Effector memory CD4-positive, alpha-beta T cell (primary cell): Measurements from ENCODE around the gene DOC2B.
"Not testable (repeated sequence)": the region's sequence is repeated elsewhere in the genome, so short reads cannot be mapped to it uniquely, and the experiment has no call there.

Experiments
- DNase-seq, 3 donors: peaks; one replicate each; pipeline ENCODE4 v3.0.0-alpha.2; 2020
- H3K27ac ChIP-seq: 2 replicates; pipeline ENCODE4 v1.7.0; 2013; ENCODE audit warnings: mild to moderate bottlenecking, low read length, moderate library complexity; ENCODE audit not compliant: insufficient read depth, poor library complexity, severe bottlenecking
- H3K27me3 ChIP-seq: replicated peaks from 2 replicates; pipeline ENCODE4 v1.7.0; 2013; ENCODE audit warnings: mild to moderate bottlenecking, low read length; ENCODE audit not compliant: insufficient read depth, control insufficient read depth, poor library complexity, severe bottlenecking
- H3K36me3 ChIP-seq: 2 replicates; pipeline ENCODE4 v1.7.0; 2013; ENCODE audit warnings: mild to moderate bottlenecking, low read length, moderate library complexity; ENCODE audit not compliant: control insufficient read depth, insufficient read depth
- H3K4me1 ChIP-seq: 2 replicates; pipeline ENCODE4 v1.7.0; 2013; ENCODE audit warnings: low read length, mild to moderate bottlenecking; ENCODE audit not compliant: control insufficient read depth, insufficient read depth, poor library complexity, severe bottlenecking
- H3K4me3 ChIP-seq: 2 replicates; pipeline ENCODE4 v1.7.0; 2013; ENCODE audit warnings: low read length, low read depth, mild to moderate bottlenecking; ENCODE audit not compliant: insufficient read depth, poor library complexity, severe bottlenecking
- H3K9me3 ChIP-seq: 2 replicates; pipeline ENCODE4 v1.7.0; 2013; ENCODE audit warnings: mild to moderate bottlenecking, low read length, moderate library complexity; ENCODE audit not compliant: control insufficient read depth

DOC2B gene

DNA sequence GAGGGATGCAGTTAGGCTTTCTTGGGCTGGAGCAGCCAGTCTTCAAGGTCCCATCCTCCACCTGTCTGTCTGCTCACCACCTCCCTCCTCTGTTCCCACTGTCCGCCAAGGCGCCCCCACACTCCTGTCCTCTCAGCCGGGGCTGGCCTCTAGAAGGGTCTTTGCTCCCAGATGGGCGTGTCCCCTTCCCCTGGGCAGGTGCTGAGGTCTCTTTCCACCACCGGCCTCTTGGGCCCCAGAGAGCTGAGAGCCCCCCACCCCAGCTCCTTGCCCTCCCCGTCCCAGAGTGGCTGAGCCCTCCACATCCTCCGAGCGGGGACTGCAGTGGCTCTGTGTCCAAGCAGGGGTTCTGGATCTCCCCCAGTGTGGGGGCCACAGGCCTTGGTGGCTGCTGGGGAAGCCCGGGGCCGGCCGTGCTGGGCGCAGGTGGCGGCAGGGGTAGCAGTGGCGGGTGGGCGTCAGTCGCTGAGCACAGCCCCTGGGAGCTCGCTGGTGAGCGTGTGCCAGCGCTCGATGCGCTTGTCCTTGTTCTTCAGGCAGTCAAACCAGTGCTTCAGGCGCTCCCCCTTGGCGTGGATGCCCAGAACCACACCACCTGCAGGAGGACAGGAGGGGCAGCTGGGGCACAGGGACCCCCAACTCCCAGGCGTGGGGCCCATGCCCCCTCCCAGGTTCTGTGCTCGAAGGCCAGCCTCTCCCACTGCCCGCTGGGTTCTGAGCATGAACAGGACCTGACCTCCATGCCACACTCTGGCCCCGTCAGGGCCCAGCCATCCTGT lies 34.3 kb downstream of the DOC2B start:
- H3K9me3 ChIP-seq = no peaks in the 10 kb centered on the region
- H3K36me3 ChIP-seq = no peaks in the 10 kb centered on the region
- no peak for DNase-seq
- H3K27me3 ChIP-seq = no peaks in the 10 kb centered on the region
- no peak overlapping the region for H3K4me3 ChIP-seq
- no peak overlapping the region for H3K27ac ChIP-seq
- H3K4me1 ChIP-seq = no peaks in the 10 kb centered on the region

DNA sequence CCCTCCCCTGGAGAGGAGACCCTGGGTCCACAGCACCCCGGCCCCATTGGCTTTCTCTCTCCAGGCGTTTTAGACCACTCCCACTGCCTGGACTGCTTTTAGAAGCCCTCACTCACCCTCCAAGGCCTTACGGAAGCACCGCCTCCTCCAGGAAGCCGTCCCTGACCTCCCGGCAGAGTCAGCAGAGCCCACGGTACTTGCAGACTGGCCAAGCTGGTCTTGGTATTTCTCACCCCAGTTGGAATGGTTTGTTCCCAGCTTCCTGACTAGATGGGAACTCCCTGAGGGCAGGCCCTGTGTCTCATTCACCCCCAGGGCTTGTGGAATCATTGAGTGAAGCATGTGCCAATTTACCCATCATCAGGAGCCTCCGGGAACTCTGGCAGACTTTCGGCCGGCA lies 34.9 kb downstream of the DOC2B start:
- H3K27ac ChIP-seq = no peak overlapping the region
- H3K36me3 ChIP-seq = no peaks in the 10 kb centered on the region
- H3K9me3 ChIP-seq = no peaks in the 10 kb centered on the region
- DNase-seq = no peak
- H3K27me3 ChIP-seq = no peaks in the 10 kb centered on the region
- no peaks in the 10 kb centered on the region for H3K4me1 ChIP-seq
- H3K4me3 ChIP-seq = no peak overlapping the region

DNA sequence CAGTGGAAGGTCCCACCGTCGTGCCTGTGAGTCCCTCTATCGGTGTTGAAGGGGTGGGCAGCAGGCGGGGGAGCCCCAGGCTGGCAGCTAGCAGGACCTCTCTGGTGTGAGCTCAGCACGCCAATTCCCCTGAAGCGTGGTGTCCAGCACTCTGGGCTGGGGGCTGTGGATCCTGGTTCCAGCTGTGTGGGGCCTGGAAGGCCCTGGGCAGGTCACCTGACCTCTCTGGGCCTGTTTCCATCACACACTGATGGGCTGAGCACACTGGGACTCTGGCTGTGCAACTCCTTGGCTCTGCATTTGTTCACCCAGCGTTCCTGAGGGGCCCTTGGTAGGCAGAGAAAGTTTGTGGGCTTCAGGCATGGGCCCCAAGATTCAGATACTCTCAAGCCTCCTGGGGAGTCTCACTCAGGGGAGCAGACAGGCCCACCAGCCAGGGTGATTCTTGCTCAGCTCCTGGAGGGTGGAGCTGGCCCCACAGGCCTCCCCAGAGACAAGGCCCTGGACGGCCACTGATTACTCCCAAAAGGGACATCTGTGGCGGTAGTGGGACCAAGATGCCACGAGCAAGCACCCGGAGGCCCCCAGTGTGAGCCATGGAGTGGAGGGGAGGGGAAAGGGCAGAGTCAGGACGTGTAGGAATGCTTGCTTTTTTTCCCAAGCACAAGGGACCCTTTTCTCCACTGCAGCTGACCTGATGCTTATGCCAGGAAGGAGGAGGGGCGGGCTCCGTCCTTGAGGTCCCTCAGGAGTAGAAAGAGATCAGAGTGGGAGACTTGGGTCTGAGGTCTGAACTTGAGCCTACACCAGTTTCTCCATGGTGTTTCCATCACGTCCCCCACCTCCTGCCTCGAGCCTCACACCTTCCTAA lies 35.5 kb downstream of the DOC2B start:
- Histone ChIP-seq H3K4me3 (no peak overlapping the region), H3K9me3 (no peaks in the 10 kb centered on the region), H3K27ac (no peak overlapping the region), H3K36me3 (no peaks in the 10 kb centered on the region), H3K27me3 (no peaks in the 10 kb centered on the region), H3K4me1 (no peaks in the 10 kb centered on the region)
- DNase-seq = no peak

DNA sequence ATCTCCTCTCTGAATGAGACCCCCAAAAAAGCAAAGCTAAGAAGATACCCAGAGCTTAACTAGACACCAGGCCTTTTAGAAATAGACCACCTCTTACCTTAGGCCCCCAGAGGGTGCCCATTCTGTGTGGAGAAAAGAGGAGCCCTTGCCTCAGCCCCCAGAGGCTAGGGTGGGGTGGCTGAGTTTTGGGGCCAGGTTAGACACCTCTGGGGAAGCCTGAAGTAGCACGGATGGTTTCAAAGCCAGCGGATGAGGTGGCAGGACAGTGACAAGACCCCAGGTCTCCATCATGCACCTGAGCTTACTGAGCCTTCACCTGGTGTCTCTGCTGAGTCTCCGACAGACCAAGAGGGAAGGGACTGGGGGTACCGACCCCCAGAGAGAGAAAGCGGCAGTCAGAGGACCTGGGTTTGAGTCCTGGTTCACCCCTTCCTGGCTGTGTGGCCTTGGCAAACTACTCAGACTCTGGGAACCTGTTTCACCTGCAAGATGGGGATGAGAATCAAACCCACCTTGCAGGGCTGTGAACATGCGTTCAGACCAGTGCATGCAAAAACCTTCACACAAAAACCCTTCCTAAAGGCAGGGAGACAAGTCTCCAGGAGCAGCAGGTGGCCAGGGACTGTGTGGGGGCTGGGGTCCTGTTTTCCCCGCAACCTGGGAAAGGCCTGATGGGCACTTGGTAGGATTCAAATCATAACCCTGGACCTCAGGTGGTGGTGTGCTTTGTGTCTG lies 36.3 kb downstream of the DOC2B start:
- Histone ChIP-seq H3K4me3 (no peak overlapping the region), H3K4me1 (no peaks in the 10 kb centered on the region), H3K9me3 (no peaks in the 10 kb centered on the region), H3K27ac (no peak overlapping the region), H3K27me3 (no peaks in the 10 kb centered on the region), H3K36me3 (no peaks in the 10 kb centered on the region)
- DNase-seq = no peak

DNA sequence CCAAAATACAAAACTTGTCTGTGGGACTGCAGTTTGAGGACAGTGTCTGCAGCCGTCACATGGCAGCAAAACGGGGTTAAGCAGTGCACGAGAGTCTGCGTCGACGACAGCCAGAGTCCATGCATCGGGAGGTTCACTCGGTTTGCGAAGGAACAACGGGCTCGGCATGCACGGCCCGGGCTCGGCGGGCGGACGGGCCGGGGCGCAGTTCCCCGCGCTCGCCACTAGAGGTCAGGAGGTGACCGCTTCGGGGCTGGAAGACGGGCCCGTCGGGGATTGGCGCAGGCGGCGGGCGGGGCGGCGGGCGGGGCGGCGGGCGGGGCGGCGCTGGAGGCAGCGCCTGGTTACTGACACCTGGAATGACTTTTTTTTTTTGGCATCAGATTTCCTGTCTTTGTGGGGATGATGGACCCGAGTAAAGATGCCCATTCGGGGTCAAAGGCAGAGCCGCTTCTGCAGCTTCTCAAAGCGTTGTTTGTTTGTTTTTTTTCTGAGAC lies 37.6 kb downstream of the DOC2B start:
- no peaks in the 10 kb centered on the region for H3K9me3 ChIP-seq

DNA sequence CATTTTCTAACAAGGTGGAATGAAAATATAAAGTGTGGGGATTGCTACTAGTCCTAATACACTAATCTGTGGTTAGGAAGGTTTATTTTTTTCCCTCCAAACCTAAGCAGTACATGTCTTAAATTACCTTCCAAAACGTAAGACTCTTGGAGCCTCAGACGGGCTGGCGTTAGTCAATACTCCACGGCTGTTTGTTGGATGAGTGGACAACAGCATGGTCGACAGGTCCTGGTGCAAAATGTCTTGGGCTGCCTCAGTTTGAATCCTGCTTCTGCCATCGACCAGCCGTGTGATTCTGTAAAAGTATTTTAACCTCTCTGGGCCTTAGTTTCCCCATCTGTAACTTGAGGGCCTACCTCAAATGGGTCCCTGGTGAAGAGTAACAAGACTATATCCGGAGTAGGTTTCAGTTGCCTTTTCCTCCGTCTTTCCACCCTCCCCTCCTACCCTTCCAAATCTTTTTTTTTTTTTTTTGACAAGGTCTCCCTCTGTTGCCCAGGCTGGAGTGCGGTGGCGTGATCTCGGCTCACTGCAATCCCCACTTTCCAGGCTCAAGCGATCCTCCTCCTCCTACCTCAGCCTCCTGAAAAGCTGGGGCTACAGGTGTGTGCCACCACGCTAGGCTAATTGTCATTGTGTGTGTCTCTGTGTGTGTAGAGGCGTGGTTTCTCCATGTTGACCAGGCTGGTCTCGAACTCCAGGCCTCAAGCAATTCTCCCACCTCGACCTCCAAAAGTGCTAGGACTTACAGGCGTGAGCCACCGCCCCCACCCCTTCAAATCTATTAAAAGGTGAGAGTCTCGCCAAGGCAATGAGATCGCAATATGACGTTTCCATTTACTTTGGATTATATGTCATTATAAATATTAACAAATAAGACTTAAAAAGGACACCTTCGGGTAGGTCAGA lies 38.3 kb downstream of the DOC2B start:
- DNase-seq = no peak
- no peaks in the 10 kb centered on the region for H3K36me3 ChIP-seq
- no peaks in the 10 kb centered on the region for H3K4me1 ChIP-seq
- no peak overlapping the region for H3K27ac ChIP-seq
- H3K27me3 ChIP-seq = no peaks in the 10 kb centered on the region
- H3K4me3 ChIP-seq = no peak overlapping the region
- H3K9me3 ChIP-seq = no peaks in the 10 kb centered on the region

More for the DNA sequence above, 37.6 kb downstream of the DOC2B start:
- H3K27me3 ChIP-seq = no peaks in the 10 kb centered on the region
- no peaks in the 10 kb centered on the region for H3K36me3 ChIP-seq
- peak; percentile 68 to 71 (median 70) for DNase-seq
- H3K4me1 ChIP-seq = no peaks in the 10 kb centered on the region
- H3K27ac ChIP-seq = no peak overlapping the region
- H3K4me3 ChIP-seq = no peak overlapping the region

DNA sequence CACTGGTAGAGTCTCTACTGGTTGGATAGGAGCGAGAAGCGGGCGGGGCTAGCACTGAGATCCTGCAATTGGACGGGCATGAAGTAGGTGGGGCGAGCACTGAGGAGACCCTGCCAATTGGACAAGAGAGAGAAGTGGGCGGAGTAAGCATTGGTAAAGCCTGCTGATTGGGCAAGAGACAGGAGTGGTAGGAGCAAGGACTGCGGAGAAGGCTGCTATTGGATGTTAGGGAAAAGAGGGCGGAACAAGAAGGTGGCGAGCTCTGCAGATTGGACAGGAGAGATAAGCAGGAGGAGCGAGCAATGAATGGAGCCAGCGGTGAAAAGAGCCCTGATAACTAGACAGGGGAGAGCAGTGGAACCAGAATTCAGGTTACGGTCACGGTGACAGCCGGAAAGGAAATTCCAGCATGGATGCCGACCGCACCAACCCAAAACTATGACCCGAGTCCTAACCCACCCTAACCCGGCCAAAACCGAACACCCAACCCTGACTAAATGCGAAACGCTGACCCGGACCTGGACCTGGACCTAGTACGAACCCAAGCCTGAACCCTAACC lies 39.3 kb downstream of the DOC2B start:
- Histone ChIP-seq H3K9me3 (no peaks in the 10 kb centered on the region), H3K27me3 (no peaks in the 10 kb centered on the region), H3K27ac (no peak overlapping the region), H3K4me3 (no peak overlapping the region), H3K36me3 (no peaks in the 10 kb centered on the region), H3K4me1 (no peaks in the 10 kb centered on the region)
- no peak for DNase-seq

DNA sequence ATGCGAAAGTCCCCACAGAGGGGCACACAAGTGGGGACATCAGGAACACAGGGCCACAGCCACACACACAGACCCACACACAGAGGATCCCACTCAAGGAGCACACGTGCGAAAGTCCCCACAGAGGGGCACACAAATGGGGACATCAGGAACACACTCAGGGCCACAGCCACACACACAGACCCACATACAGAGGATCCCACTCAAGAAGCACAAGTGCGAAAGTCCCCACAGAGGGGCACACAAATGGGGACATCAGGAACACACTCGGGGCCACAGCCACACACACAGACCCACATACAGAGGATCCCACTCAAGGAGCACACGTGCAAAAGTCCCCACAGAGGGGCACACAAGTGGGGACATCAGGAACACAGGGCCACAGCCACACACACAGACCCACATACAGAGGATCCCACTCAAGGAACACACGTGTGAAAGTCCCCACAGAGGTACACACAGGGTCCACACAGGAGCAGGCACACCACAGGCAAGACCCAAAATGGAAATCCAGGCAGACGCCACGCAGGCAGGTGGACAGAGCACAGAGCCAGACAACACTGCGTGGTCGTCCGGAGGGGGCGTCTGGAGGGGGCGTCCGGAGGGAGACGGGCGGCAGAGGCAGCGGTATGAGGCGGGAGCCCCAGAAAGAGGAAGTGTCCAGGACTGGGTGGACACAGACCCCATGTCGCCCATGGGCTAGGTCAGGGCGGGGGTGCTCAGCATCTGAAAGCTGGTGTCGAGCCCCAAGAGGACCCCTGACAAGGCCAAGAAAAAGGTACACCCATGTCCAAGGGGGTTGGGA lies 41.8 kb downstream of the DOC2B start:
- H3K27me3 ChIP-seq, H3K27ac ChIP-seq, H3K9me3 ChIP-seq, H3K4me1 ChIP-seq, H3K36me3 ChIP-seq, H3K4me3 ChIP-seq, DNase-seq: not testable (repeated sequence)
